GM12878 (cell line): ENCODE data around the gene NGB. TPM values are rescaled to one million over a fixed set of nuclear protein-coding genes. Genes with fewer than 3 reads are reported as not detected.

Experiments used
- ATF2 ChIP-seq: IDR thresholded peaks from 2 replicates; pipeline ENCODE4 v1.6.1; 2012; ENCODE audit warnings: low read length, inconsistent platforms
- BCL11A ChIP-seq: IDR thresholded peaks from 2 replicates; pipeline ENCODE4 v1.6.1; 2011; ENCODE audit warnings: low read depth, low read length
- BRCA1 ChIP-seq: IDR thresholded peaks from 2 replicates; pipeline ENCODE4 v1.6.1; 2011; ENCODE audit warnings: low read depth, low read length, improper control_type of control experiment
- CREM ChIP-seq: IDR thresholded peaks from 2 replicates; pipeline ENCODE4 v1.6.1; 2014; ENCODE audit warnings: antibody characterized with exemption, low read depth
- EED ChIP-seq: sonication (generic); IDR thresholded peaks from 2 replicates; pipeline ENCODE4 v1.6.1; 2016; ENCODE audit warnings: antibody characterized with exemption, low read depth
- ESRRA ChIP-seq: IDR thresholded peaks from 2 replicates; pipeline ENCODE4 v1.6.1; 2012; ENCODE audit warnings: mild to moderate bottlenecking, low read length, improper control_type of control experiment
- FOXK2 ChIP-seq: fragments of 450-650 bp; IDR thresholded peaks from 2 replicates; pipeline ENCODE4 v1.6.1; 2017; ENCODE audit warnings: mild to moderate bottlenecking, moderate library complexity
- HCFC1 ChIP-seq: fragments of 150-350 bp; IDR thresholded peaks from 2 replicates; pipeline ENCODE4 v1.6.1; 2014; ENCODE audit warnings: low read length
- HDGF ChIP-seq: fragments of 450-650 bp; IDR thresholded peaks from 2 replicates; pipeline ENCODE4 v1.6.1; 2016; ENCODE audit warnings: antibody characterized with exemption
- IRF3 ChIP-seq: fragments of 450-650 bp; IDR thresholded peaks from 2 replicates; pipeline ENCODE4 v1.6.1; 2014; ENCODE audit warnings: mild to moderate bottlenecking
- LARP7 ChIP-seq: fragments of 450-650 bp; IDR thresholded peaks from 2 replicates; pipeline ENCODE4 v1.6.1; 2017; ENCODE audit warnings: mild to moderate bottlenecking
- MEF2B ChIP-seq: fragments of 450-650 bp; IDR thresholded peaks from 2 replicates; pipeline ENCODE4 v1.6.1; 2018; ENCODE audit warnings: mild to moderate bottlenecking, moderate library complexity; ENCODE audit not compliant: partially characterized antibody, poor library complexity, severe bottlenecking
- MTA2 ChIP-seq: fragments of 450-650 bp; IDR thresholded peaks from 2 replicates; pipeline ENCODE4 v1.6.1; 2016; ENCODE audit warnings: low read depth, mild to moderate bottlenecking, moderate library complexity
- NFYB ChIP-seq: IDR thresholded peaks from 2 replicates; pipeline ENCODE4 v1.6.1; 2011; ENCODE audit warnings: low read depth, mild to moderate bottlenecking, low read length, improper control_type of control experiment, moderate library complexity; ENCODE audit not compliant: insufficient read depth
- NKRF ChIP-seq: fragments of 450-650 bp; conservative IDR thresholded peaks from 2 replicates; pipeline ENCODE4 v1.6.1; 2017; ENCODE audit warnings: mild to moderate bottlenecking, moderate library complexity
- NR2F1 ChIP-seq: fragments of 450-650 bp; conservative IDR thresholded peaks from 2 replicates; pipeline ENCODE4 v1.6.1; 2017; ENCODE audit warnings: mild to moderate bottlenecking
- PKNOX1 ChIP-seq: fragments of 450-650 bp; IDR thresholded peaks from 2 replicates; pipeline ENCODE4 v1.6.1; 2016; ENCODE audit warnings: mild to moderate bottlenecking
- PML ChIP-seq: IDR thresholded peaks from 2 replicates; pipeline ENCODE4 v1.6.1; 2012; ENCODE audit warnings: low read length, inconsistent platforms
- POLR2AphosphoS2 ChIP-seq: IDR thresholded peaks from 2 replicates; pipeline ENCODE4 v1.6.1; 2011; ENCODE audit warnings: low read depth, mild to moderate bottlenecking, low read length, improper control_type of control experiment, moderate library complexity
- SPI1 ChIP-seq: IDR thresholded peaks from 2 replicates; pipeline ENCODE4 v1.6.1; 2011; ENCODE audit warnings: low read depth, mild to moderate bottlenecking, low read length, moderate library complexity, borderline replicate concordance; ENCODE audit not compliant: insufficient read depth
- YBX1 ChIP-seq: fragments of 450-650 bp; IDR thresholded peaks from 2 replicates; pipeline ENCODE4 v1.6.1; 2016; ENCODE audit warnings: antibody characterized with exemption
- ZBTB40 ChIP-seq: fragments of 450-650 bp; IDR thresholded peaks from 2 replicates; pipeline ENCODE4 v1.6.1; 2016; ENCODE audit warnings: mild to moderate bottlenecking, moderate library complexity, borderline replicate concordance
- ZNF274 ChIP-seq: IDR thresholded peaks from one replicate; pipeline ENCODE4 v1.8.0; 2011; ENCODE audit not compliant: insufficient read length, insufficient read depth
- polyA plus RNA-seq, 11 experiments: library from polyadenylated mRNA; depleted of rRNA in 4 of 11; unstranded in 6 of 11; stranded (reverse) in 5 of 11; fragments of >200 nt; fragmentation: Nextera tagmentation in 4 of 11; fragmentation: Illumina TruSeq in 1 of 11; extraction: Ambion mirVana in 4 of 11; extraction: Trizol in 1 of 11; gene quantifications; 1 replicate in 1 of 11; 2 replicates in 10 of 11; pipeline versions ENCODE4 v1.2.1 to v1.2.3, GENCODE V29; 2011 to 2016; ENCODE audit warnings: inconsistent platforms in 2 of 11, missing spikeins in 2 of 11, low read depth in 1 of 11
- total RNA-seq, 4 experiments: library from RNA; depleted of rRNA in 3 of 4; stranded (reverse); fragments of >200 nt in 3 of 4; fragmentation: Illumina TruSeq in 1 of 4; extraction: Trizol in 1 of 4; gene quantifications; 2 replicates each; pipeline versions ENCODE4 v1.2.1 to v1.2.3, GENCODE V29; 2013 to 2021

The NGB gene
- total and polyA plus RNA-seq, 10 of the 15 experiments (the other 5 are each of a cell fraction or from before 2014, with no cell fraction given) = 0.19 TPM; not detected in 9

- no peak for TF ChIP-seq POLR2AphosphoS2
- TF ChIP-seq ZBTB40 = no peak; the same call in 1 of the 2 replicates
- TF ChIP-seq BCL11A = no peak
- no peak for TF ChIP-seq IRF3
- no peak for TF ChIP-seq ESRRA
- peak; percentile 92 for TF ChIP-seq HDGF
- TF ChIP-seq LARP7 = peak; percentile 65; the same call in 1 of the 2 replicates
- peak; percentile 98 for TF ChIP-seq NKRF
- no peak for TF ChIP-seq YBX1
- no peak for TF ChIP-seq PML
- TF ChIP-seq ZNF274 = no peak
- no peak for TF ChIP-seq EED
- TF ChIP-seq HCFC1 = no peak
- TF ChIP-seq CREM = 0 out of 2 replicates have a peak, but pooled peaks have one; percentile 6
- no peak for TF ChIP-seq ATF2
- no peak for TF ChIP-seq NR2F1
- TF ChIP-seq SPI1 = no peak
- TF ChIP-seq MEF2B = peak; percentile 16
- no peak for TF ChIP-seq BRCA1
- TF ChIP-seq MTA2 = no peak
- TF ChIP-seq NFYB = peak; percentile 77
- TF ChIP-seq FOXK2 = no peak
- TF ChIP-seq PKNOX1 = peak; percentile 96
Measured at GRCh38 chr14:77320238-77320935, 49.4 kb upstream of the NGB start, which contains the start of gene POMT2 (continued).
